Measurements from ENCODE around the gene TTLL1.
"Not testable (repeated sequence)": the region's sequence is repeated elsewhere in the genome, so short reads cannot be mapped to it uniquely, and the experiment has no call there.

TTLL1 gene

DNA sequence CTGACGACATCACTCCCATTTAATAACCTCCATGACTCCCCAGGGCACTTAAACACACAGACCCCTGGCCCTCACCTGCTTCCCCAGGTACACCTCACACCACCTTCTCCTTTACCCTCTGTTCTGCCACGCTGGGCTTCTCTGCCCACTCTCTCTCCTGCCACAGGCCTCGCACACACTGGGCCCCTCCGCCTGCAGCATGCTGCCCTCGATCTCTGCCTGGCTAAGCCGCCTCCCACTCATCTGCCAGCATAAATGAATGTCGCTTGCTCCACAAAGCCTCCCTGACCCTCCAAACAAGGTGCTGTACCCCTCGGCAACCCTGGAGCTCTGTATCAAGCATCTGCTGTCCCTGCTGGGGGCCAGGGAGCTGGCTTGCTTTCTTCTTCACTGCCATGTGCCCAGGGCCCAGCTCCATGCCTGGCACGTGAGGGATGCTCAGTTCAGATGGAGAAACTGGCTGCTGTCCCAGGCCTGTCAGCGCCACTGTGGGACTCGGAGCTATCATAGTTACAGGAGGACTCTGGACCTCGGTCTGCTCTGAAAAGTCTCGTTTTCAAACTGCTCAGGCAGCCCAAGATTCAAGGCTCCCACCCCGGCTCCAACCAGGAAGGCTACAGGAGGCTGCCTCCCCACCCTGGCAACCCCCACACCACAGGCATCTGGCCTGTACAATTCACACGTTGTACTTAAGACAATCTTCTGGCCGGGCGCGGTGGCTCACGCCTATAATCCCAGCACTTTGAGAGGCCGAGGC, 11.9 kb downstream of the TTLL1 start:
- DNase-seq = peak in 25 of 56 donors; percentile 2 to 44 (median 8)

DNA sequence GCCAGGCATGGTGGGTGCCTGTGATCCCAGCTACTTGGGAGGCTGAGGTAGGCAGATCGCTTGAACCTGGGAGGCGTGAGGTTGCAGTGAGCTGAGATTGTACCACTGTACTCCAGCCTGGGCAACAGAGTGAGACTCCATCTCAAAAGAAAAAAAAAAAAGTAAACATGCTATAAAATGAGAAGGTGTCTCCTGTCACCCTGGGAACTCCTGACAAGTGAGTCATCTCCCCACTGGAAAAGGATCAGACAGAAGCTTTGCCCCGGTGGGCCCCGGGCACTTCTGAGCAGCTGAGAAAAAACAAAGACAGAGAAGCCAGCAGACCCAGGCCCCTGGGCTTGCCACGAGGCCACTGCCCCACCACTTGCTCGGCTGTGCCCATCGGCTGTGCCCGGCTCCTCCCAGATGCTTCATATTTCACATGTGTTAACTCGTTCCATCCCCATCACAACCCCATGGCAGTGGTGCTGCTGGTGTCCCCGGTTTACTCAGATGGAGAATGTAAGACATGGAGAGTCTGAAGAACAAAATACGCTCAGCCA, 22.3 kb downstream of the TTLL1 start:
- no peak for DNase-seq

GRCh38 chr22:43066134-43066533, 23.1 kb downstream of the TTLL1 start:
- DNase-seq = no peak

DNA sequence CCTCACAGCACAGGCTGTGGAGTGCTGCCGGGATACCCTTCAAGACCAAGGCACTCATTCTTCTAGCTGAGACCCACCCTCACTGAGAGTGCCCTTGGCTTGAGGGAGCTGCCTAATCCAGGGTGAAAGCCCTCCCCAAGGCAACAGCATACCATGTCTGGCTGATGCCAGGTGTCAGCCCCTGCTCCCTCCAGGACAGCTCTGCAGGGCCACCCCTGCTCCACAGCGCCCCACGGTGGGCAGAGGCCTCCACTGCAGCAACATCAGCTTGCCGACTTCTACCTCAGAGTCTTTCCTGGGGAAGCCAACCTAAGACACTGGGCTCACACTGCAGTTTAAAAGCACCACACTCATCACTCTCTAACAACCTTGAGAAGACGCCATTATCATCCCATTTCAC, 29.0 kb downstream of the TTLL1 start:
- DNase-seq = peak in 1 of 56 donors; percentile 54

DNA sequence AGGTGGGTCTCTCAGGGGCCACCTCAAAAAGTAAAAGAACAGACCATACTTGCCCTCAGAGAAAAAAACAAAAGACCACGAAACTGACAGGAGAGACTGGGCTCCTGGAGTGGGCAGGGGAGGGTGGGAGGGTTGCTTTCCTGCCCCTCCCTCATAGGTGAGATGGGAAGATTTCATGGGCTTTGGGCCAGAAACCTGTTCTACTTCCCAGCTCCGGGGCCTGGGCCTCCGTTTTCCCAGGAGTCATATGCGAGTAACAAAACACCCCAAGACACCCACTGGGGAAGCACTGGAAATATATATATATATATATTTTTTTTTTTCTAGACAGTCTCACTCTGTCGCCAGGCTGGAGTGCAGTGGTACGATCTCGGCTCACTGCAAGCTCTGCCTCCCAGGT, 31.6 kb downstream of the TTLL1 start:
- DNase-seq = no peak

DNA sequence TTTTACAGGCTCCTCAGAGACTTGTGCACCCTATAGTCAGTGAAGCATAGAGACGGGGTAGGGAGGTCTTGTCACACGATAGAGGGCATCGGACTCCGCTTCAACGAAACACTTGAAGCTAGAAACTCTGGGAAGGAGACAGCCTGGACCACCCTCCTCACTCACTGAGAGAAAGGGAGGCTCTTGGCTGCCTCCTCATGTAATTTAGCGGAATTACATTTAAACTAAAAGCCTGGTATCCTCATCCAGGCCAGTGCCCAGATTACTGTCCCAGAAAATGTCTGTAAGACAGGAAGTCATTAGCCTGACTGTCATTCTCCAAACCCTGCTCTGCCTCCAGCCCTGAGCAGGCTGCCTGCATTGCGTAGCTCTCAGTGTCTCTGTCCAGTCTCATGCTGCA, 36.0 kb downstream of the TTLL1 start:
- DNase-seq = no peak

DNA sequence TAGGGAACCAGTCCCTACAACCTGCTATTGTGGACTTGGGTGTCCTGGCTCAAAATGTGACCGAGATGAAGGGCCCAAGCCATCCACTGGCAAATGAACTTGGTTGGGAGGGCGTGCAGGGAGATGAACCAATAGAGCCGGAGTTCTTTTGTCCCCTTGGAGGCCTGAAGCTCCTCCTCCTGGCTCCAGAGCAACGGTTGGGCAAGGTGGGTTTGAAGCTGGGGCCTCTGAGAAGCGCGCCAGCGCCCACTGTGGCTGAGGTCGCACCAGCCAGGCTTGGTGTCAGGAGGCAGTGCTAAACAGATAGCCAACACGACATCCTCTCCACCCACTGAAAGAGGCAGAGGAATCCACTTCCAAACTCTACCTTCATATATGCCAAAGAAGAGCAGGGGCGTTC, 38.2 kb downstream of the TTLL1 start:
- DNase-seq = no peak

DNA sequence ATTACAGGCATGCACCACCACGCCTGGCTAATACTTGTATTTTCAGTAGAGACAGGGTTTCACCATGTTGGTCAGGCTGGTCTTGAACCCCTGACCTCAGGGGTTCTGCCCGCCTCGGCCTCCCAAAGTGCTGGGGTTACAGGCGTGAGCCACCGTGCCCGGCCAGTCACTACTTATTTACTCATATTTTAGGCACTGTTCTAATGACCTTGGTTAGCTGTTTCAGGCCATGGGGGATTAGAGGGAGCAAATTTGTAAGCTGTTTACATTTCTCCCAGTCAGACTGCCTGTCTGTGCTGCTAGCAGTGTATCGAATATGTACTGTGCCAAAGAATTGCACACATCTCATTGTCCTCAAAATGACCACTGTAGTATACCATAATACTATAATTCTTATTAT, 41.6 kb downstream of the TTLL1 start:
- no peak for DNase-seq

DNA sequence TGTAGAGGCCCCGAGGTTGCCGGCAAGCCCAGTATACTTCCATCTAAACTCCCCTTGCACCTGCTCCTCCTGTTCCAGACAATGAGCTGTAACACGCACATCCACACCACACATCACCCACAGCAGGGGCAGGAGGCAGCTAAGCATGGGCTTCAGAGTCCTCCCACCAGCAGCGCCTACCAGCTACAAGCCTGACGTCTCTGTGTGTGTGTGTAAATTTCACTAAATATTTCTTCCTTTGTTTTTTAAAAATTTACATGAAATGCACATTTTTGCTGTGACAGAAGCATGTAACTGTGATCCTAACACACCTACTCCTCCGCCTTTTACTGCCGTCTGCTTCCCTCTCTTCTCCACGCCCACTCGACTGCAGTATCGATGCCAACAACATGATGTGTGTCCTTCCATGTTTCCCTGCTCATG, 44.9 kb downstream of the TTLL1 start:
- DNase-seq = peak in 2 of 56 donors; percentile 1 to 10

GRCh38 chr22:43042101-43042780, 47.0 kb downstream of the TTLL1 start:
- DNase-seq = peak in 4 of 56 donors; percentile 1 to 24 (median 5)

- no peak for DNase-seq
Observed at GRCh38 chr22:43039800-43040199, 49.4 kb downstream of the TTLL1 start.

DNA sequence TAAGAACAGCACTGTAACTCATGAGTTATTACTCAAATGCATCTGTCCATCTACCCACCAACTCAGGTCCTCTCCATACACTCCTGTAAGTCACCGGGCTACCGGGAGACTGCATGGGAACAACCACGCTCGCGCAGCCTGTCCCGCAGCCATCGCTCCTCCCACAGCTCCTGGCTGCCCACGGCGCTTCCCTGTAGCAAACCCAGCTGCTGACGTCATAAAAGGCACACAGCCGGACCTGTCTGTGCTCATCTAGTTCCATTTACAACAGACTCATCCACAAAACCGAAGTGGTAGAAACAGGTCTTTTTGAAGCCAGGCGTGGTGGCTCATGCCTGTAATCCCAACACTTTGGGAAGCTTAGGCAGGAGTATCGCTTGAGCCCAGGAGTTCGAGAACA, 50.9 kb downstream of the TTLL1 start:
- no peak for DNase-seq

GRCh38 chr22:43036282-43036829, 52.8 kb downstream of the TTLL1 start:
- DNase-seq = peak in 1 of 56 donors; percentile 7

DNA sequence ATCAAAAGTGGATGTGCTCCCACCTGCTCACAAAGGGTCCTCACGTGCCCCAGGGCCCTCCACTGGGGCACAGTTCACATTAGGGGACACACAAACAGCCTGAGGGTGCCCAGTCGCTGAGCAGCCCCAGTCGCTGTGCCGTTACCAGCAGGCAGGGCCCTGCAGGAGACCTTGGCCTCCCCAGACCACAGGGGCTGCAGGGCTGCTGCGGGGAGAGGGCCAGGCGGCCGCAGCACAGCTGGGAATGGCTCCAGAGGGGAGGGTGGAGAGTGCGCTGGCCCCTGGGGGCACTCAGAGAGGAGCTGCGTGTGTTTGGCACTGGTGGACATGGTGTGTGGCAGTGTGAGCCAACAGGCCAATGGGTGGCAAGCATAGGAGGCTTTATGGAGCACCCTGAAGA, 53.9 kb downstream of the TTLL1 start:
- no peak for DNase-seq

DNA sequence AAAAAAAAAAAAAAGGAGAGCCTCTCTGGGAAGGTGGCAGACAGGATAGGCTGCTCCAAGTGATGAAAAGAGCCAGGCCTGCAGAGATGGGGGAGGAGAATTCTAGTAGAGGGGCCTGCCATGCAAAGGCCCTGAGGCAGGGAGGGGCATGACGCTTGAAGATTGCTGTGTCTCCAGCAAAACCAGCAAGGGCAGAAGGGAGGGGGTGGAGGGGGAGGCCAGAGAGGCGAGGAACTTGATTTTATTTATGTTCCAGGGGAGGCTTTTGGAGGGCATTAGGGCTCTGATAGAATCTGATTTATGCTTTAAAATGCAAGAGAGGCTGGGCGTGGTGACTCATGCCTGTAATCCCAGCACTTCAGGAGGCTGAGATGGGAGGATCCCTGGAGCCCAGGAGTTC, 57.6 kb downstream of the TTLL1 start:
- DNase-seq = no peak

- no peak for DNase-seq
Observed at GRCh38 chr22:43018615-43019014, 70.6 kb downstream of the TTLL1 start.

DNA sequence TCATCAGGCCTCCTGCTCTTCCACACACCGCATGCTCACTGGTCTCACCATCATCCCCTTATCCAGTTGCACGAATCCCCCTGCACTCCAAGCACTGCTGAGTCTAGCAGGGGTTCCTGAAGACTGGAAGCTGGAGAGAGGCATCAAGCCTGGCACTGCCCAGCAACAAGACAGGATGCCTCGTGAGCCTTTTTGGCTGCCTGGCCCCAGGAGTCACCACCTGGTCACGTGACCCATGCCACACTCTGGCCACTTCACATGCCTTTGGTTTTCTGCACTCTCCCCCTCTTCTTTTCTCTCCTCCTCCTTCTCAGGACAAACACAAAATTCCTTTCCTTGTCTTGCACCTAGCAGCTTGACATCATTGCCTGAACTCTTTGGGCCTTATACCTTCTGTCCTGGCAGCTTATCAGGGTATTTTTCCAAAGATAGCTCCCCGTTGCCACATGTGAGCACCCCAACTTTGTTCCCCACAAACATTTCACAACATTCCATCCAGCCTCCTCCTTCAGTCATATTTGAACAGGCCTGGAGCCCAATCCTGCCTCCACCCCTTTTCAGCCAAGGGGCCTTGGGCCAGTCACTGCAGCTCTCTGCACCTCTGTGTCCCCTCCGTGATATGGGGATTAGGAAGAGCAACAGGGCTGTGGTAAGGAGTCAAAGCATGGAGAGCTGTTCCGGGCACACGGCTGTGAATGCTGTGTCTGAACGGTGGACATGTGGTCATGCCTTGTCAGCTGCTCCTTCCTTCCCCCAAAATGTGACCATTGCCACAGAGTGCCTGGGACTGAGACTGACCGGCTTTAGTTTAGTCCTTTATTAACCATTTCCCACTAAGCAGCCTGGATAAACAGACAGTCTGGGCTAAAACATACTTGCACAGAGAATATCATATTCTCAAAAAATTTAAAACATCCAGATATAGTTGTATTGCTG, 71.4 kb downstream of the TTLL1 start:
- DNase-seq = no peak

DNA sequence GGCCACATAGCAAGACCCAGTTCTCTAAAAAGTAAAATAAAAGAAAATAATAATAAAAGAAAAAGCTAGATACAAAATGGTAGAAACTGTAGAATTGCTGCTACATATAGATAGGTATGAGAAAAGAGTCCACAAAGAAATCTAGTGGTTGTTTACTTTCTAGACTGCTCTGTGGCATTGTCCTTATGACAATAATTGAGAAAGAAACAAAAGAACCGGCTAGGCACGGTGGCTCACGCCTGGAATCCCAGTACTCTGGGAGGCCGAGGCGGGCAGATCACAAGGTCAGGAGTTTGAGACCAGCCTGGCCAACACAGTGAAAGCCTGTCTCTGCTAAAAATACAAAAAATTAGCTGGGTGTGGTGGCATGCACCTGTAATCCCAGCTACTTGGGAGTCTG, 73.0 kb downstream of the TTLL1 start:
- not testable (repeated sequence) for DNase-seq

GRCh38 chr22:43015677-43016042, 73.5 kb downstream of the TTLL1 start:
- DNase-seq = no peak

GRCh38 chr22:43014869-43015676, 74.1 kb downstream of the TTLL1 start, which contains the start of gene PACSIN2:
TSS of gene PACSIN2 (minus strand) at chr22:43015149. CDS start at chr22:42912080, 103,069 bp downstream.
- peak; percentile 80 to 99 (median 97) for DNase-seq

Data from nucleus accumbens (tissue), 56 donors.